Cardiac muscle cell (in vitro differentiated cells and primary cell): ENCODE measurements around the gene LARGE1. TPM values are rescaled to one million over a fixed set of nuclear protein-coding genes. Genes with fewer than 3 reads are reported as not detected.
A peak's percentile ranks its signal among the peaks of the same experiment; 100 is the strongest.

Source experiments
- DNase-seq, 2 donors: peaks; one replicate each; pipeline versions ENCODE4 v3.0.0 to v3.0.0-alpha.2; 2010 to 2017; ENCODE audit warnings: low read depth in 1 of 2, low spot score in 1 of 2
- H3K27ac ChIP-seq: fragments of 200-600 bp; sonication (generic); 2 replicates; pipeline ENCODE4 v1.5.1; 2016
- H3K27me3 ChIP-seq: fragments of 200-600 bp; sonication (generic); 2 replicates; pipeline ENCODE4 v1.6.0; 2016; ENCODE audit warnings: control low read depth
- H3K36me3 ChIP-seq: fragments of 200-600 bp; sonication (generic); 2 replicates; pipeline ENCODE4 v1.5.1; 2016; ENCODE audit warnings: control low read depth
- H3K4me1 ChIP-seq: fragments of 200-600 bp; sonication (generic); 2 replicates; pipeline ENCODE4 v1.8.1; 2017; ENCODE audit warnings: low read depth, mild to moderate bottlenecking, mixed run types
- H3K4me3 ChIP-seq: fragments of 200-600 bp; sonication (generic); 2 replicates; pipeline ENCODE4 v1.5.1; 2016; ENCODE audit warnings: mild to moderate bottlenecking
- H3K9me3 ChIP-seq: fragments of 200-600 bp; sonication (generic); 2 replicates; pipeline ENCODE4 v1.5.1; 2017; ENCODE audit warnings: low read depth, mild to moderate bottlenecking, control low read depth
- CTCF ChIP-seq: IDR thresholded peaks from 2 replicates; pipeline ENCODE4 v1.5.1; 2012; ENCODE audit warnings: low read depth, mild to moderate bottlenecking, low read length
- polyA plus RNA-seq: library from polyadenylated mRNA; unstranded; fragments of >200 nt; fragmentation: Nextera tagmentation; extraction: Ambion mirVana; gene quantifications from 2 replicates; pipeline ENCODE4 v1.2.1, GENCODE V29; 2016
- total RNA-seq: library from RNA; depleted of rRNA; stranded (reverse); fragments of >200 nt; gene quantifications from 2 replicates; pipeline ENCODE4 v1.2.3, GENCODE V29; 2016

LARGE1 gene
- total and polyA plus RNA-seq, 2 experiments from 2014 or later, result 18.4 to 34.3 TPM

GRCh38 chr22:33774781-33775180, 145.5 kb downstream of the LARGE1 start:
- no peak for TF ChIP-seq CTCF
- DNase-seq, result no peak
- no peaks in the 10 kb centered on the region for H3K9me3 ChIP-seq
- no peaks in the 10 kb centered on the region for H3K27me3 ChIP-seq
- H3K27ac ChIP-seq, result no peak overlapping the region
- no peak overlapping the region for H3K4me3 ChIP-seq
- no peaks in the 10 kb centered on the region for H3K36me3 ChIP-seq
- H3K4me1 ChIP-seq, result no peaks in the 10 kb centered on the region

DNA sequence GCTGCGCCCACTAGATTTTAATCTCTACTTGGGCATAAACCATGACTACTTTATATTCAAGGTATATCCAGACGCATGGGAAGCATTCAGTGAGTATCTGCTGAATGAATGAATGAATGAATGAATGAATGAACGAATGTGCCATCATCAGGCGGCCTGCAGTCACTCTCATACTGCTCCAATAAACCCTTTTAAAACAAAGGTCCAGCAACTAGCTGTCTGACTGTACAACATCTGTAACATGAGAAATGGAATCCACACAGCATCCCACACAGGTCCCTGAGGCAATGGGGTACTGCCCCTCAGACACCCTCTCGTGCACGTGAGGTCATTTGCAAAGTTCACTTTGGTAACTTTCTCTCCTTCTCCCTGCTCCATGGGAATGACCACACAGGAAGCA, 147.5 kb downstream of the LARGE1 start:
- Histone ChIP-seq H3K4me1 (no peaks in the 10 kb centered on the region), H3K4me3 (no peak overlapping the region), H3K36me3 (no peaks in the 10 kb centered on the region), H3K9me3 (no peaks in the 10 kb centered on the region), H3K27me3 (no peaks in the 10 kb centered on the region), H3K27ac (no peak overlapping the region)
- no peak for TF ChIP-seq CTCF
- DNase-seq, result no peak

GRCh38 chr22:33771136-33771535, 149.1 kb downstream of the LARGE1 start:
- H3K4me1 ChIP-seq, result no peaks in the 10 kb centered on the region
- no peak overlapping the region for H3K27ac ChIP-seq
- DNase-seq, result no peak

DNA sequence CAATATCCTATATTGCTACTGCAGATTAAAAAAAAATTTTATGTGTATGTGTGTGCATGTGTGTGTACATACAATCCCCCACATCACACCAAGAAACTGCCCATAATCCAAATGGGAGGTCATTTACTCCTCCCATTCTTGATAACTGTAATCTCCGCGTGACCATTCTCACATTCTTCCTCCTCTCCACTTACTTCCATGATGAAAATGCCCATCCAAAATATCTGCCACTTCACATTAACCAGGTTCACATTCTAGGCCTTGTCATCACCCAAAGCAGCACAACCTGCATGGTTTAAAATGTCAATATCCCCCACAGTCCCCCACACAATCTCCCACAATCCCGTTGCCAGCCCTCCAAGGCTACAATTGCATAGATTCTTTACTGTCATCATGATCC, 149.6 kb downstream of the LARGE1 start:
- Histone ChIP-seq H3K36me3 (no peaks in the 10 kb centered on the region), H3K9me3 (no peaks in the 10 kb centered on the region), H3K4me3 (no peak overlapping the region), H3K27me3 (no peaks in the 10 kb centered on the region), H3K4me1 (no peaks in the 10 kb centered on the region), H3K27ac (no peak overlapping the region)
- peak in 1 of 2 donors; percentile 27 for DNase-seq
- no peak for TF ChIP-seq CTCF

More at GRCh38 chr22:33771136-33771535, 149.1 kb downstream of the LARGE1 start:
- no peak for TF ChIP-seq CTCF
- Histone ChIP-seq H3K4me3 (no peak overlapping the region), H3K9me3 (no peaks in the 10 kb centered on the region), H3K27me3 (no peaks in the 10 kb centered on the region), H3K36me3 (no peaks in the 10 kb centered on the region)

- no peaks in the 10 kb centered on the region for H3K4me1 ChIP-seq
- H3K27ac ChIP-seq, result no peak overlapping the region
These were observed 154.2 kb downstream of the LARGE1 start for GRCh38 chr22:33766091-33766490.

More at GRCh38 chr22:33766091-33766490, 154.2 kb downstream of the LARGE1 start:
- DNase-seq, result no peak
- no peak for TF ChIP-seq CTCF
- Histone ChIP-seq H3K9me3 (no peaks in the 10 kb centered on the region), H3K27me3 (no peaks in the 10 kb centered on the region), H3K36me3 (no peaks in the 10 kb centered on the region), H3K4me3 (no peak overlapping the region)
